IMR-90 (cell line): ENCODE results near the gene ADGRF5. TPM values are rescaled to one million over a fixed set of nuclear protein-coding genes. Genes with fewer than 3 reads are reported as not detected.

ENCODE experiments used
- ATAC-seq: fragments of 200-7000 bp; cut with Tn5 transposase; 2 replicates; pipeline ENCODE4 v1.9.1; 2020; ENCODE audit warnings: low read depth, mild to moderate bottlenecking, moderate library complexity
- BruUV-seq: library from RNA; stranded (reverse); fragments of 400-500 nt; replicated peaks from 2 replicates; lab custom pipeline; 2021; lab: Mats Ljungman, UMichigan
- CTCF ChIA-PET: fragments of 300-600 bp; formaldehyde crosslinking; extraction: SDS; loops from one replicate; lab custom pipeline; 2021; ENCODE audit warnings: antibody characterized with exemption; lab: Yijun Ruan, JAX
- POLR2A ChIA-PET: fragments of 300-600 bp; sonication (Branson Sonifier 250); formaldehyde crosslinking; loops from one replicate; lab custom pipeline; 2022; ENCODE audit warnings: antibody characterized with exemption; ENCODE audit not compliant: unreplicated experiment; lab: Charles Lee
- DNase-seq: peaks from one replicate; pipeline ENCODE4 v3.0.0; 2013
- H2AFZ ChIP-seq: replicated peaks from 2 replicates; pipeline ENCODE3; 2013; ENCODE audit warnings: low read length, mild to moderate bottlenecking; ENCODE audit not compliant: poor library complexity
- H2AK5ac ChIP-seq: 2 replicates; pipeline ENCODE4 v1.6.1; 2013; ENCODE audit warnings: low read depth, low read length, inconsistent platforms
- H2AK9ac ChIP-seq: replicated peaks from 2 replicates; pipeline ENCODE3; 2013; ENCODE audit warnings: mild to moderate bottlenecking, low read depth, low read length, moderate library complexity; ENCODE audit not compliant: poor library complexity
- H2BK120ac ChIP-seq: 2 replicates; pipeline ENCODE4 v1.6.1; 2013; ENCODE audit warnings: low read depth, low read length, inconsistent platforms
- H2BK15ac ChIP-seq: 3 replicates; pipeline ENCODE4 v1.6.1; 2013; ENCODE audit warnings: low read depth, low read length, inconsistent platforms
- H2BK20ac ChIP-seq: 2 replicates; pipeline ENCODE4 v1.6.1; 2013; ENCODE audit warnings: low read depth, mild to moderate bottlenecking, inconsistent platforms, low read length, moderate library complexity
- H2BK5ac ChIP-seq: 2 replicates; pipeline ENCODE4 v1.6.1; 2013; ENCODE audit warnings: mild to moderate bottlenecking, low read depth, low read length, inconsistent platforms; ENCODE audit not compliant: poor library complexity, severe bottlenecking
- H3K14ac ChIP-seq: replicated peaks from 2 replicates; pipeline ENCODE4 v1.6.1; 2013; ENCODE audit warnings: low read depth, low read length, inconsistent platforms
- H3K18ac ChIP-seq: 2 replicates; pipeline ENCODE4 v1.6.1; 2013; ENCODE audit warnings: low read depth, low read length, control low read depth
- H3K23ac ChIP-seq: 2 replicates; pipeline ENCODE4 v1.6.1; 2013; ENCODE audit warnings: low read depth, low read length, inconsistent platforms
- H3K27ac ChIP-seq: 2 replicates; pipeline ENCODE4 v1.5.1; 2013; ENCODE audit warnings: mild to moderate bottlenecking, control low read depth, low read length; ENCODE audit not compliant: insufficient read depth
- H3K27me3 ChIP-seq: 2 replicates; pipeline ENCODE4 v1.6.1; 2013; ENCODE audit warnings: low read length; ENCODE audit not compliant: control insufficient read depth, insufficient read depth
- H3K36me3 ChIP-seq: 2 replicates; pipeline ENCODE4 v1.6.1; 2013; ENCODE audit warnings: low read length, mixed read lengths; ENCODE audit not compliant: control insufficient read depth, insufficient read depth
- H3K4ac ChIP-seq: 2 replicates; pipeline ENCODE4 v1.6.1; 2013; ENCODE audit warnings: low read depth, low read length, inconsistent platforms
- H3K4me1 ChIP-seq: 2 replicates; pipeline ENCODE4 v1.6.1; 2013; ENCODE audit warnings: low read length, mixed read lengths; ENCODE audit not compliant: control insufficient read depth, insufficient read depth
- H3K4me2 ChIP-seq: 2 replicates; pipeline ENCODE4 v1.6.1; 2013; ENCODE audit warnings: low read depth, mild to moderate bottlenecking, control low read depth, low read length, moderate library complexity
- H3K4me3 ChIP-seq: 2 replicates; pipeline ENCODE4 v1.5.1; 2013; ENCODE audit warnings: low read depth, mild to moderate bottlenecking, control low read depth, low read length, moderate library complexity; ENCODE audit not compliant: insufficient read depth
- H3K56ac ChIP-seq: 2 replicates; pipeline ENCODE4 v1.6.1; 2013; ENCODE audit warnings: low read length, inconsistent platforms; ENCODE audit not compliant: insufficient read depth; ENCODE audit errors: extremely low read depth
- H3K79me1 ChIP-seq, 2 experiments: 2 replicates each; pipeline ENCODE4 v1.6.1; 2013; ENCODE audit warnings: low read length in 2 of 2, inconsistent platforms in 1 of 2, low read depth in 1 of 2
- H3K9ac ChIP-seq: 2 replicates; pipeline ENCODE4 v1.6.1; 2013; ENCODE audit warnings: low read depth, low read length, control low read depth
- H3K9me1 ChIP-seq: 2 replicates; pipeline ENCODE4 v1.6.1; 2013; ENCODE audit warnings: low read length, inconsistent platforms; ENCODE audit not compliant: insufficient read depth
- H3K9me3 ChIP-seq: 2 replicates; pipeline ENCODE4 v1.6.1; 2013; ENCODE audit warnings: low read length; ENCODE audit not compliant: control insufficient read depth, insufficient read depth
- H4K20me1 ChIP-seq: 2 replicates; pipeline ENCODE4 v1.6.1; 2013; ENCODE audit warnings: low read length, inconsistent platforms; ENCODE audit not compliant: insufficient read depth
- H4K5ac ChIP-seq: 2 replicates; pipeline ENCODE4 v1.6.1; 2013; ENCODE audit warnings: mild to moderate bottlenecking, low read depth, low read length, control low read depth
- H4K8ac ChIP-seq, 2 experiments: 2 replicates each; pipeline ENCODE4 v1.6.1; 2013; ENCODE audit warnings: low read depth in 2 of 2, low read length in 2 of 2, control low read depth in 1 of 2, inconsistent platforms in 1 of 2
- H4K91ac ChIP-seq: 2 replicates; pipeline ENCODE4 v1.6.1; 2013; ENCODE audit warnings: low read depth, low read length, inconsistent platforms; ENCODE audit not compliant: insufficient read depth
- BHLHE40 ChIP-seq: fragments of 150-350 bp; IDR thresholded peaks from 2 replicates; pipeline ENCODE4 v1.6.1; 2016; ENCODE audit warnings: mild to moderate bottlenecking, low read depth, low read length
- CEBPB ChIP-seq: IDR thresholded peaks from 2 replicates; pipeline ENCODE4 v1.6.1; 2012; ENCODE audit warnings: low read depth, low read length, improper control_type of control experiment
- CHD1 ChIP-seq: IDR thresholded peaks from 2 replicates; pipeline ENCODE4 v1.6.1; 2012; ENCODE audit warnings: low read depth, low read length, improper control_type of control experiment
- CTCF ChIP-seq: conservative IDR thresholded peaks from 2 replicates; pipeline ENCODE4 v1.5.1; 2012; ENCODE audit warnings: mild to moderate bottlenecking, low read depth, low read length, improper control_type of control experiment
- ELK1 ChIP-seq: fragments of 150-350 bp; IDR thresholded peaks from 2 replicates; pipeline ENCODE4 v1.6.1; 2016; ENCODE audit warnings: low read depth, mild to moderate bottlenecking, low read length, moderate library complexity, borderline replicate concordance
- FOS ChIP-seq: fragments of 150-350 bp; IDR thresholded peaks from 2 replicates; pipeline ENCODE4 v1.6.1; 2016; ENCODE audit warnings: low read depth, low read length
- MAZ ChIP-seq: IDR thresholded peaks from 2 replicates; pipeline ENCODE4 v1.6.1; 2012; ENCODE audit warnings: low read depth, mild to moderate bottlenecking, low read length, improper control_type of control experiment, moderate library complexity, borderline replicate concordance
- MXI1 ChIP-seq: IDR thresholded peaks from 2 replicates; pipeline ENCODE4 v1.6.1; 2012; ENCODE audit warnings: low read depth, mild to moderate bottlenecking, low read length, moderate library complexity, borderline replicate concordance
- NFE2L2 ChIP-seq: fragments of 150-350 bp; IDR thresholded peaks from 2 replicates; pipeline ENCODE4 v1.6.1; 2016; ENCODE audit warnings: low read depth, mild to moderate bottlenecking, low read length
- POLR2A ChIP-seq: IDR thresholded peaks from 2 replicates; pipeline ENCODE4 v1.6.1; 2012; ENCODE audit warnings: mild to moderate bottlenecking, low read depth, low read length
- RAD21 ChIP-seq: IDR thresholded peaks from 2 replicates; pipeline ENCODE4 v1.6.1; 2012; ENCODE audit warnings: low read length, improper control_type of control experiment
- RFX5 ChIP-seq: IDR thresholded peaks from 2 replicates; pipeline ENCODE4 v1.8.0; 2012; ENCODE audit warnings: low read depth, mild to moderate bottlenecking, low read length, moderate library complexity
- SMC3 ChIP-seq: fragments of 150-350 bp; IDR thresholded peaks from 2 replicates; pipeline ENCODE4 v1.6.1; 2016; ENCODE audit warnings: low read depth, mild to moderate bottlenecking, antibody characterized with exemption, low read length, moderate library complexity
- USF2 ChIP-seq: fragments of 150-350 bp; IDR thresholded peaks from 2 replicates; pipeline ENCODE4 v1.6.1; 2017; ENCODE audit warnings: mild to moderate bottlenecking, antibody characterized with exemption, low read length, low read depth
- WGBS, 2 experiments: methylation state at CpG; one replicate each; pipeline versions ENCODE4 v1.1.5 to v1.1.7; 2013; ENCODE audit warnings: missing lambda C conversion rate in 2 of 2; ENCODE audit not compliant: insufficient read length in 1 of 2; ENCODE audit errors: extremely low coverage in 2 of 2; 5-methylcytosine and 5-hydroxymethylcytosine counted together
- dilution Hi-C: fragments of 300-500 bp; cut with HindIII; formaldehyde crosslinking; loops from one replicate; pipeline ENCODE4 v1.14.3; 2018; ENCODE audit warnings: low sequenced_read_pairs; ENCODE audit not compliant: unreplicated experiment
- in situ Hi-C: fragments of 300-500 bp; cut with MboI; formaldehyde crosslinking; loops from 3 replicates; pipeline ENCODE4 v1.14.3; 2019; ENCODE audit warnings: low sequenced_read_pairs, inconsistent platforms, mixed read lengths
- intact Hi-C: fragments of 100-400 bp; cut with micrococcal nuclease; formaldehyde crosslinking; loops from 2 replicates; pipeline ENCODE4 v1.10.0; 2022
- polyA plus RNA-seq, 3 experiments: library from polyadenylated mRNA; depleted of rRNA; stranded (reverse); fragments of >200 nt; gene quantifications; 2 replicates each; pipeline ENCODE4 v1.2.3, GENCODE V29; 2012; ENCODE audit warnings: low replicate concordance in 1 of 3
- total RNA-seq: library from RNA; depleted of rRNA; stranded (reverse); fragments of >200 nt; gene quantifications from 2 replicates; pipeline ENCODE4 v1.2.3, GENCODE V29; 2012

ADGRF5 gene
- total and polyA plus RNA-seq, 2 of the 4 experiments (the other 2 are of a cell fraction) = not detected

- H3K27me3 ChIP-seq = no peaks in the 10 kb centered on the region
- no peaks in the 10 kb centered on the region for H3K79me1 ChIP-seq
- TF ChIP-seq RAD21 (no peak), CEBPB (no peak), NFE2L2 (no peak), RFX5 (no peak), BHLHE40 (no peak), CHD1 (no peak), POLR2A (no peak), MAZ (no peak), MXI1 (no peak), USF2 (no peak), ELK1 (no peak), SMC3 (no peak), CTCF (no peak), FOS (no peak)
- no peak overlapping the region for H2AFZ ChIP-seq
- no CpG with 5 or more reads among the region's 8 CpGs for WGBS, 2 experiments
- no peaks in the 10 kb centered on the region for H3K9me3 ChIP-seq
- no peak for DNase-seq
- ATAC-seq = no peak
- no peak overlapping the region for H3K14ac ChIP-seq
- H2AK5ac ChIP-seq = no peak overlapping the region
- H3K4me1 ChIP-seq = no peaks in the 10 kb centered on the region
- no peaks in the 10 kb centered on the region for H3K36me3 ChIP-seq
- no peak overlapping the region for H3K23ac ChIP-seq
- dilution Hi-C loops (no loop called here), in situ Hi-C loops (no loop called here), intact Hi-C loops (no loop called here)
- POLR2A ChIA-PET = no interaction called here
- no peaks in the 10 kb centered on the region; the same call in 1 of the 2 replicates for H3K9me1 ChIP-seq
- no peak overlapping the region for H4K5ac ChIP-seq
- H3K56ac ChIP-seq = no peak overlapping the region
- CTCF ChIA-PET = no interaction called here
- BruUV-seq = no TSS peak
- H3K18ac ChIP-seq = no peak overlapping the region
- no peak overlapping the region for H2BK120ac ChIP-seq
- no peak overlapping the region for H2BK15ac ChIP-seq
- H2BK20ac ChIP-seq = no peak overlapping the region
- H3K27ac ChIP-seq = no peak overlapping the region
- H4K8ac ChIP-seq = no peak overlapping the region
- H3K4ac ChIP-seq = no peak overlapping the region
- H4K91ac ChIP-seq = no peak overlapping the region
- H4K20me1 ChIP-seq = no peaks in the 10 kb centered on the region
- H3K4me2 ChIP-seq = no peak overlapping the region
- H3K9ac ChIP-seq = no peak overlapping the region
- H2AK9ac ChIP-seq = no peak overlapping the region
- H2BK5ac ChIP-seq = no peak overlapping the region
- no peak overlapping the region for H3K4me3 ChIP-seq
These were observed 28.0 kb upstream of the ADGRF5 start for GRCh38 chr6:46949632-46950280.
